ENCODE results near the gene RRAD. TPM values are rescaled to one million over a fixed set of nuclear protein-coding genes. Genes with fewer than 3 reads are reported as not detected.

Gene RRAD
- total RNA-seq, 4 donors from 2014 or later = 3.8 to 21.0 (median 11.9) TPM

- TF ChIP-seq, protein P1, sequence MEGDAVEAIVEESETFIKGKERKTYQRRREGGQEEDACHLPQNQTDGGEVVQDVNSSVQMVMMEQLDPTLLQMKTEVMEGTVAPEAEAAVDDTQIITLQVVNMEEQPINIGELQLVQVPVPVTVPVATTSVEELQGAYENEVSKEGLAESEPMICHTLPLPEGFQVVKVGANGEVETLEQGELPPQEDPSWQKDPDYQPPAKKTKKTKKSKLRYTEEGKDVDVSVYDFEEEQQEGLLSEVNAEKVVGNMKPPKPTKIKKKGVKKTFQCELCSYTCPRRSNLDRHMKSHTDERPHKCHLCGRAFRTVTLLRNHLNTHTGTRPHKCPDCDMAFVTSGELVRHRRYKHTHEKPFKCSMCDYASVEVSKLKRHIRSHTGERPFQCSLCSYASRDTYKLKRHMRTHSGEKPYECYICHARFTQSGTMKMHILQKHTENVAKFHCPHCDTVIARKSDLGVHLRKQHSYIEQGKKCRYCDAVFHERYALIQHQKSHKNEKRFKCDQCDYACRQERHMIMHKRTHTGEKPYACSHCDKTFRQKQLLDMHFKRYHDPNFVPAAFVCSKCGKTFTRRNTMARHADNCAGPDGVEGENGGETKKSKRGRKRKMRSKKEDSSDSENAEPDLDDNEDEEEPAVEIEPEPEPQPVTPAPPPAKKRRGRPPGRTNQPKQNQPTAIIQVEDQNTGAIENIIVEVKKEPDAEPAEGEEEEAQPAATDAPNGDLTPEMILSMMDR (IDR thresholded peaks at IDR 0.05) = no peak
- ATAC-seq (ENCODE audit: low FRiP score) (no peak), DNase-seq (ENCODE audit: low spot score) (no peak)
Observed at GRCh38 chr16:66908762-66909559, 16.4 kb downstream of the RRAD start.

GRCh38 chr16:66908116-66908515, 17.2 kb downstream of the RRAD start:
- ATAC-seq (ENCODE audit: low FRiP score) = no peak
- DNase-seq (ENCODE audit: low spot score) = no peak
- TF ChIP-seq, protein P1 (IDR thresholded peaks at IDR 0.05) = no peak

DNA sequence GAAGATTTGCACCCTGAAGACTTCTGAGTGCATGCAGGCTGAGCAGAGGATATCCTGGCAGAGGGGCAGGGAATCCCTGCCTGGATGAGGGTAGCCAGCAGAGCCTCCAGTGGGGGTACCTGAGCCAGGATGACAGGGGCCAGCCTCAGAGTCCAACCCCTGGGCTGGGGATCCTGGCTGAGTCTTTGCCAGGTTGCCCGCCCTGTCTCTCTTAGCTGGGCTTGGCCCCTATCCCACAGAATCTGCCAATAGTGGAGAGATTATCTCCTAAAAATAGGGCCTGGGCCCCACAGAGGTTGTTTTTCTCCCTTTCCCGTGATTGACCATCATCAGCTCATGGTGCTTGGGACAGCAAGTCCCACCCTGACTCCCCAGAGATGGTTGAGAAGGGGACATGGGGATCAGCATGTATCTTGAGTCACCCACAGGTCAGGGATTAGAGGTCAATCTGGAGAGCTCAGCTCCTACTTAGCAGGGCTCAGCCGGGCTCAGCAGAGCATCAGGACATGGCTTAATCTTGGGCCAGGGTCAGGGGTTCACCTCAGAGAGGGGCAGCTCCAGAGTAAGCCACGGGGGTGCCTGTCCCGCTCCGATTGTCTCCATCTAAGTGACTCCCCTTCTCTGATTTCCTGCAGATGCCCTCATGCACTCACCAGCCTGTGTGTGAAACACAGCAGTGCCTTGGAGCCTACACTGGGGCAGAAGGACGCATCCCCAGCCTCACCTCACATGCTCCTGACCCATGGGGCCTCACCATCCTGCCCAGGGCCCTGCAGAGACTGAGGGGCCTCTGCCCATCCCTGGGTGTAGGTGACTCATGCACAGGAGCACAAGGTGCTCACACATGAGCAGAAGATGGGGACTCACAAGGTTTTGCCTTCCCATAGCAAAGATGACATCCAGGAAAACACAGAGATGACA, 18.2 kb downstream of the RRAD start:
- ATAC-seq (ENCODE audit: low FRiP score) (no peak), DNase-seq (ENCODE audit: low spot score) (no peak)
- TF ChIP-seq, protein P1 (IDR thresholded peaks at IDR 0.05) = no peak

DNA sequence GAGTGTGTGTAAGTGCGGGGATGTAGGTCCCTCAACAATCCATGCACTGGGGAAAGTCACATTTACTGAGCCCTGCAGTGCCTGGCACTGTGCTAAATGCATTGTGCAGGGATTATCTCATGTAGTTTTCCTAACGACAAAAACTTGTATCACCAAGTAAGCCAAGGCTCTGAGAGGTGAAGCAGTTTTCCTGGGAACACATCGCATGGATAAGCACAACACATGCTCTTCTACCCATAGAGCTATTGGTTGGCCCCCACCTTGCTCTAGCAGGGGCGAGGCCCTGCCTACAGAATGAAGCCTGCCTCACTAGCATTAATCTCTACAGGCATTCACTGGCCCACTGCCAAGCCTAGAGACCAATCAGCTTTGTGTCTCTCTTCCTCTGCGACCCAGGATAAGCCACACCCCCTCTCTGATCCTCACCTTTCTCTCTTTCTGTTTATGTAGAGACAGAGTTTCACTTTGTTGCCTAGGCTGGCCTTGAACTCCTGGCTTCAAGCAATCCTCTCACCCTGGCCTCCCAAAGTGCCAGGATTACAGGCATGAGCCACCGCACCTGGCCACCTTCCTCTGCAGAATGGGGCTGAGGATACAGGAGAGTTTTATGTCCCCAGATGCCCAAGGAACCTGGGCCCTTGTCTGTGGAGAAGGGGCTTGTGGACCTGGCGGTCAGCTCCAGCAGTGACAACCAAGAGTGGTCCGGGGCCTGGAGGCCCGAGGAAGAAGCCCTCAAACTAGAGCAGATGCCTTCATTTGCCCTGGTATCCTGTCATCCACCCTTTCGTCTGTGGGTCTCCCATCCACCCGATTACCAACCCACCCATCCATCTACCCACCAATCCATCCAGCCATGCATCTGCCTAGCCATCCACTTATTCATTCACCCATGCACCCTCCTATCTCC, 19.4 kb downstream of the RRAD start:
- ATAC-seq (ENCODE audit: low FRiP score) (no peak), DNase-seq (ENCODE audit: low spot score) (no peak)
- TF ChIP-seq, protein P1 (IDR thresholded peaks at IDR 0.05) = no peak

DNA sequence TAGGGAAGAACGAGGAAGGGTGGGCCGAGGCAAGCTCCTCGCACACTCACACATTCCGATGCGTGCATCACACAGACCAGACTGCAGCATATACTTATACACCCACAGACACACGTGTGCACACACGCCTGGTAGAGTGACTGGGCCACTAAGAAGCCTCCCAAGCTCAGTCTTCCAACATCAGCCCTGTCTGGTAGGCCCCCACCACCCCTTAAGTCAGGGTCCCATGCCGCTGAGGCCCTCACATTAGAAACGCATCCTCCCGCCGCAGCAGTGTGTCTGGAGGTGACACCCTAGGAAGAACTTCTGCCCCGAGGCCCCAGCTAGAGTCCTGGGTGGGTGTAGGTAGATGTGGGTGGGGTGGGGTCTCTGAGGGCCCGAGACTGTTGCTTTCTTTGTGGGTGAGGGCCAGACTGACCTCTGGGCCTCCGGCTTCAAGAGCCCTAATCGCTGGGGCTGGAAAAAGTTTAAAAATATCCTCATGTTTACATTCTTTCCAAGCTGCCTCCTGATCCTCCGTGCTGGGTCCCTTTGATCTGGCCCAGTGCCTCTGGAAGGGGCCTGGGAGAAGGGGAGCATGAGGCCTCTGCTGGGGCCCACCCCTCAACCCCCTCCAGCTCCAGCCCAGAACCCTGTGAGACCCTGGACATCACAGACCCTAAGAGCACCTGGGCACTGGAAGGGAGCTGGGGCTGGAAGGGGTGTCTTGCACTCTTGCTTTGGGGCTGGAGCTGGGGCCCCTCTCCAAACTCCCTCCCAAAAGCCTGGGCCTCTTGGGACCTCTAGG, 20.3 kb downstream of the RRAD start:
- TF ChIP-seq, protein P1 (IDR thresholded peaks at IDR 0.05) = no peak
- DNase-seq (ENCODE audit: low spot score) = no peak
- no peak for ATAC-seq (ENCODE audit: low FRiP score)

GRCh38 chr16:66904428-66904845, 20.9 kb downstream of the RRAD start:
- ATAC-seq (ENCODE audit: low FRiP score) (no peak), DNase-seq (ENCODE audit: low spot score) (no peak)
- TF ChIP-seq, protein P1 (IDR thresholded peaks at IDR 0.05) = no peak

All from omental fat pad (tissue), 4 donors.